SK-N-SH (cell line): ENCODE measurements around the gene TMPRSS13. TPM values are rescaled to one million over a fixed set of nuclear protein-coding genes. Genes with fewer than 3 reads are reported as not detected.

Experiments
- CTCF ChIA-PET: fragments of 300-600, 350-600 bp; formaldehyde crosslinking; extraction: SDS; loops from one replicate; lab custom pipeline; 2021; lab: Yijun Ruan, JAX
- POLR2A ChIA-PET: fragments of 350-600 bp; sonication (Branson Sonifier 250); formaldehyde crosslinking; extraction: SDS; loops from one replicate; lab custom pipeline; 2020; ENCODE audit warnings: antibody characterized with exemption, inconsistent platforms; lab: Yijun Ruan, JAX
- DNase-seq: peaks from one replicate; pipeline ENCODE4 v3.0.0; 2012
- H2AFZ ChIP-seq: fragments of 200-600 bp; sonication (generic); 2 replicates; pipeline ENCODE4 v1.8.1; 2016; ENCODE audit warnings: antibody characterized with exemption, mild to moderate bottlenecking, low read depth
- H3F3A ChIP-seq: fragments of 200-600 bp; sonication (generic); replicated peaks from 2 replicates; pipeline ENCODE3; 2016; ENCODE audit warnings: antibody characterized with exemption, mild to moderate bottlenecking; ENCODE audit not compliant: insufficient read depth
- H3K27ac ChIP-seq, 2 experiments: fragments of 200-500 bp in 1 of 2; fragments of 200-600 bp in 1 of 2; sonication (Bioruptor generic) in 1 of 2; sonication (generic), shearing (Covaris generic) in 1 of 2; 2 replicates each; pipeline versions ENCODE4 v1.5.1 to v1.6.1; 2014 to 2016; ENCODE audit warnings: low read depth in 2 of 2, inconsistent platforms in 1 of 2, low read length in 1 of 2, mild to moderate bottlenecking in 1 of 2, mixed read lengths in 1 of 2
- H3K27me3 ChIP-seq: fragments of 200-600 bp; sonication (generic), shearing (Covaris generic); 2 replicates; pipeline ENCODE4 v1.6.1; 2016; ENCODE audit warnings: mixed run types; ENCODE audit not compliant: insufficient read depth
- H3K36me3 ChIP-seq, 2 experiments: fragments of 200-500 bp in 1 of 2; fragments of 200-600 bp in 1 of 2; sonication (Bioruptor generic) in 1 of 2; sonication (generic) in 1 of 2; replicated peaks in 1 of 2; 2 replicates each; pipeline versions ENCODE3 to v1.5.1; 2014 to 2016; ENCODE audit warnings: low read length in 1 of 2, mild to moderate bottlenecking in 1 of 2; ENCODE audit not compliant: insufficient read depth in 2 of 2, control insufficient read depth in 1 of 2
- H3K4me1 ChIP-seq, 2 experiments: fragments of 200-500 bp in 1 of 2; fragments of 200-600 bp in 1 of 2; sonication (Bioruptor generic) in 1 of 2; sonication (generic), shearing (Covaris generic) in 1 of 2; 2 replicates each; pipeline versions ENCODE4 v1.5.1 to v1.6.1; 2014 to 2016; ENCODE audit warnings: low read depth in 1 of 2, low read length in 1 of 2, mixed run types in 1 of 2; ENCODE audit not compliant: insufficient read depth in 2 of 2, control insufficient read depth in 1 of 2
- H3K4me2 ChIP-seq: fragments of 200-600 bp; sonication (generic), shearing (Covaris generic); 2 replicates; pipeline ENCODE4 v1.6.1; 2017; ENCODE audit warnings: mixed run types
- H3K4me3 ChIP-seq, 2 experiments: fragments of 200-500 bp in 1 of 2; fragments of 200-600 bp in 1 of 2; sonication (Bioruptor generic) in 1 of 2; sonication (generic), shearing (Covaris generic) in 1 of 2; 2 replicates each; pipeline versions ENCODE4 v1.5.1 to v1.8.1; 2014 to 2016; ENCODE audit warnings: low read depth in 2 of 2, inconsistent platforms in 1 of 2, low read length in 1 of 2, mild to moderate bottlenecking in 1 of 2, mixed read lengths in 1 of 2, moderate library complexity in 1 of 2
- H3K79me2 ChIP-seq: fragments of 200-600 bp; sonication (generic); 2 replicates; pipeline ENCODE4 v1.8.1; 2017; ENCODE audit warnings: mild to moderate bottlenecking; ENCODE audit not compliant: insufficient read depth
- H3K9ac ChIP-seq: fragments of 200-600 bp; sonication (generic); 2 replicates; pipeline ENCODE4 v1.6.1; 2017; ENCODE audit warnings: mixed run types
- H3K9me2 ChIP-seq: fragments of 200-600 bp; sonication (generic); 2 replicates; pipeline ENCODE4 v1.6.1; 2017; ENCODE audit warnings: mixed run types
- H3K9me3 ChIP-seq: fragments of 200-600 bp; sonication (generic); 2 replicates; pipeline ENCODE4 v1.6.1; 2017; ENCODE audit warnings: mixed run types, mild to moderate bottlenecking, moderate library complexity
- H4K20me1 ChIP-seq: fragments of 200-600 bp; sonication (generic); 2 replicates; pipeline ENCODE4 v1.6.1; 2017; ENCODE audit warnings: mild to moderate bottlenecking, mixed run types; ENCODE audit not compliant: insufficient read depth
- ELF1 ChIP-seq: IDR thresholded peaks from 2 replicates; pipeline ENCODE4 v1.4.0; 2012
- EP300 ChIP-seq, 2 experiments: IDR thresholded peaks; 2 replicates each; pipeline versions ENCODE4 v1.4.0 to v1.6.1; 2012; ENCODE audit warnings: borderline replicate concordance in 1 of 2, low read depth in 1 of 2, low read length in 1 of 2
- EZH2phosphoT487 ChIP-seq: fragments of 200-600 bp; sonication (generic); IDR thresholded peaks from 2 replicates; pipeline ENCODE4 v1.6.1; 2017; ENCODE audit warnings: low read depth, mixed run types, mild to moderate bottlenecking, antibody characterized with exemption, moderate library complexity, borderline replicate concordance
- FOXM1 ChIP-seq: IDR thresholded peaks from 2 replicates; pipeline ENCODE4 v1.4.0; 2012; ENCODE audit warnings: low read depth, mild to moderate bottlenecking
- MXI1 ChIP-seq: IDR thresholded peaks from 2 replicates; pipeline ENCODE4 v1.6.1; 2012; ENCODE audit warnings: mild to moderate bottlenecking, low read depth, low read length, improper control_type of control experiment
- NFIC ChIP-seq: IDR thresholded peaks from 2 replicates; pipeline ENCODE4 v1.4.0; 2012; ENCODE audit warnings: borderline replicate concordance
- POLR2AphosphoS5 ChIP-seq: IDR thresholded peaks from 2 replicates; pipeline ENCODE4 v1.6.1; 2012; ENCODE audit warnings: low read depth, low read length
- RAD21 ChIP-seq: IDR thresholded peaks from 2 replicates; pipeline ENCODE4 v1.6.1; 2012; ENCODE audit warnings: mild to moderate bottlenecking, low read length
- RFX5 ChIP-seq: IDR thresholded peaks from 2 replicates; pipeline ENCODE4 v1.6.1; 2012; ENCODE audit warnings: mild to moderate bottlenecking, improper control_type of control experiment, low read length
- TAF1 ChIP-seq: IDR thresholded peaks from 2 replicates; pipeline ENCODE4 v1.6.1; 2012; ENCODE audit warnings: low read depth, mild to moderate bottlenecking, low read length, moderate library complexity, borderline replicate concordance
- TCF12 ChIP-seq: IDR thresholded peaks from 2 replicates; pipeline ENCODE4 v1.4.0; 2012
- TEAD4 ChIP-seq: IDR thresholded peaks from 2 replicates; pipeline ENCODE4 v1.4.0; 2012; ENCODE audit warnings: mild to moderate bottlenecking, borderline replicate concordance; ENCODE audit not compliant: insufficient read depth
- WGBS: methylation state at CpG from one replicate; pipeline ENCODE4 v1.1.6; 2017; ENCODE audit warnings: low lambda C conversion rate; 5-methylcytosine and 5-hydroxymethylcytosine counted together
- polyA plus RNA-seq, 3 experiments: library from polyadenylated mRNA; depleted of rRNA; stranded (reverse); fragments of >200 nt; gene quantifications; 2 replicates each; pipeline ENCODE4 v1.2.3, GENCODE V29; 2012
- TF ChIP-seq, protein P1 (sequence below): IDR thresholded peaks from 2 replicates; pipeline ENCODE4 v1.4.0; 2012; ENCODE audit warnings: low read depth, borderline replicate concordance
- TF ChIP-seq, protein P2 (sequence below): fragments of 200-600 bp; sonication (generic); IDR thresholded peaks from 2 replicates; pipeline ENCODE4 v1.6.1; 2017; ENCODE audit warnings: antibody characterized with exemption, mild to moderate bottlenecking, moderate library complexity
- TF ChIP-seq, protein P3 (sequence below): fragments of 150-350 bp; IDR thresholded peaks from 2 replicates; pipeline ENCODE4 v1.6.1; 2017; ENCODE audit warnings: antibody characterized with exemption, low read length, low read depth, borderline replicate concordance
- TF ChIP-seq, protein P4 (sequence below): IDR thresholded peaks from 2 replicates; pipeline ENCODE4 v1.4.0; 2012; ENCODE audit warnings: low read depth
- TF ChIP-seq, protein P5 (sequence below): IDR thresholded peaks from 2 replicates; pipeline ENCODE4; 2012

The TMPRSS13 gene
- polyA plus RNA-seq, 1 of the 3 experiments (the other 2 are of a cell fraction): not detected

DNA sequence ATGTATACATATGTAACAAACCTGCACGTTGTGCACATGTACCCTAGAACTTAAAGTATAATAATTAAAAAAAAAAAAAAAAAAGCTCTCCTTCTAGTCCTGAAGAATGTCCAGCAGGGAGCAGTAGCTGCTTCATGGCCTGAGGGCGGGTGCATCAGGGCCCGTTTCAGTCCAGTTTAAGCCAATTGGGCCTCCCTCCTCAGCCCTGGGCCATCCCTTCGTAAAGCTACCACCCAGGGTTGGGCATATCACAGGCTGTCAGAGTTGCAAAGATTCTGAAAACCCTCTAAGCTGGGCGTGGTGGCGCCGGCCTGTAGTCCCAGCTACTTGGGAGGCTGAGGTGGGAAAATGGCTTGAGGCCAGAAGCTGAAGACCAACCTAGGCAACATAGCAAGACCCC is 5.4 kb downstream of the TMPRSS13 start:
- no peaks in the 10 kb centered on the region for H3K9me2 ChIP-seq
- no peak overlapping the region for H3K27ac ChIP-seq
- H3F3A ChIP-seq: no peaks in the 10 kb centered on the region
- WGBS: 63% methylated on average over 6 of the region's 7 CpGs
- H3K27me3 ChIP-seq: no peaks in the 10 kb centered on the region
- H3K4me1 ChIP-seq: no peaks in the 10 kb centered on the region
- H3K4me2 ChIP-seq: no peak overlapping the region
- H4K20me1 ChIP-seq: no peaks in the 10 kb centered on the region
- H3K9ac ChIP-seq: no peak overlapping the region
- no peak for TF ChIP-seq POLR2AphosphoS5
- no peak for TF ChIP-seq TCF12
- no peak for TF ChIP-seq NFIC
- ChIA-PET POLR2A (no interaction called here), CTCF (interaction anchor here (0.6 to 2.9 kb wide), 4 partner anchors 12 to 116 kb away, joined by 3 to 14 read pairs (median 4); no protein-coding TSS in a partner anchor)
- H3K9me3 ChIP-seq: no peaks in the 10 kb centered on the region
- no peak overlapping the region for H2AFZ ChIP-seq
- no peak for DNase-seq
- no peaks in the 10 kb centered on the region for H3K36me3 ChIP-seq
- H3K4me3 ChIP-seq: no peak overlapping the region
- H3K79me2 ChIP-seq: no peaks in the 10 kb centered on the region

DNA sequence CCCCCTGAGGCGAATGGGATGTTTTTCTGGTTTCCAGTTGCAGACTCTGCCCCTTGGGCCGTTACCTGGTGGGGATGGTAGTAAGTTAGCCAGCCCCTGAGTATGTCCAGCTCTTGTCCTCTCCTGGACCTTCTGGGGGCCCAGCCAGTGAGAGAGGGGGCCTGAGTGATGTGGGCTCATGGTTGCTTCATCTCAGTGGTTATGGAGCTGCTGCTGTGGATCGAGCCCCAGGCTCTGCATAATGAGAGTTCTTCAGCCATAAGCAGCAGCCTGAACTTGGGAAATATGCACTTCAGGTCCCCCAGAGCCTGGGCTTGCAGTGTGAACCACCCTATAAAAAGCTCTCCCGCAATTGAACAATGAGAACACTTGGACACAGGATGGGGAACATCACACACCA is 5.9 kb downstream of the TMPRSS13 start:
- Histone ChIP-seq H3K36me3 (no peaks in the 10 kb centered on the region), H3K9me2 (no peaks in the 10 kb centered on the region), H3K4me3 (no peak overlapping the region), H3F3A (no peaks in the 10 kb centered on the region), H3K9ac (no peak overlapping the region), H3K27ac (no peak overlapping the region), H3K79me2 (no peaks in the 10 kb centered on the region), H3K27me3 (no peaks in the 10 kb centered on the region), H3K4me1 (no peaks in the 10 kb centered on the region), H4K20me1 (no peaks in the 10 kb centered on the region), H2AFZ (no peak overlapping the region), H3K9me3 (no peaks in the 10 kb centered on the region), H3K4me2 (no peak overlapping the region)
- ChIA-PET POLR2A (no interaction called here), CTCF (interaction anchor here (0.6 to 2.9 kb wide), 4 partner anchors 11 to 116 kb away, joined by 3 to 14 read pairs (median 4); no protein-coding TSS in a partner anchor)
- TF ChIP-seq, protein P1, sequence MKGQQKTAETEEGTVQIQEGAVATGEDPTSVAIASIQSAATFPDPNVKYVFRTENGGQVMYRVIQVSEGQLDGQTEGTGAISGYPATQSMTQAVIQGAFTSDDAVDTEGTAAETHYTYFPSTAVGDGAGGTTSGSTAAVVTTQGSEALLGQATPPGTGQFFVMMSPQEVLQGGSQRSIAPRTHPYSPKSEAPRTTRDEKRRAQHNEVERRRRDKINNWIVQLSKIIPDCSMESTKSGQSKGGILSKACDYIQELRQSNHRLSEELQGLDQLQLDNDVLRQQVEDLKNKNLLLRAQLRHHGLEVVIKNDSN: no peak
- TF ChIP-seq POLR2AphosphoS5 (no peak), MXI1 (no peak), RFX5 (no peak), EP300 (IDR thresholded peaks at IDR 0.05; ENCODE audit: borderline replicate concordance in 1 of 2, low read depth in 1 of 2, low read length in 1 of 2) (no peak)
- TF ChIP-seq, protein P2, sequence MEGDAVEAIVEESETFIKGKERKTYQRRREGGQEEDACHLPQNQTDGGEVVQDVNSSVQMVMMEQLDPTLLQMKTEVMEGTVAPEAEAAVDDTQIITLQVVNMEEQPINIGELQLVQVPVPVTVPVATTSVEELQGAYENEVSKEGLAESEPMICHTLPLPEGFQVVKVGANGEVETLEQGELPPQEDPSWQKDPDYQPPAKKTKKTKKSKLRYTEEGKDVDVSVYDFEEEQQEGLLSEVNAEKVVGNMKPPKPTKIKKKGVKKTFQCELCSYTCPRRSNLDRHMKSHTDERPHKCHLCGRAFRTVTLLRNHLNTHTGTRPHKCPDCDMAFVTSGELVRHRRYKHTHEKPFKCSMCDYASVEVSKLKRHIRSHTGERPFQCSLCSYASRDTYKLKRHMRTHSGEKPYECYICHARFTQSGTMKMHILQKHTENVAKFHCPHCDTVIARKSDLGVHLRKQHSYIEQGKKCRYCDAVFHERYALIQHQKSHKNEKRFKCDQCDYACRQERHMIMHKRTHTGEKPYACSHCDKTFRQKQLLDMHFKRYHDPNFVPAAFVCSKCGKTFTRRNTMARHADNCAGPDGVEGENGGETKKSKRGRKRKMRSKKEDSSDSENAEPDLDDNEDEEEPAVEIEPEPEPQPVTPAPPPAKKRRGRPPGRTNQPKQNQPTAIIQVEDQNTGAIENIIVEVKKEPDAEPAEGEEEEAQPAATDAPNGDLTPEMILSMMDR: no peak
- DNase-seq: no peak
- 38% methylated on average over 3 of the region's 4 CpGs for WGBS

DNA sequence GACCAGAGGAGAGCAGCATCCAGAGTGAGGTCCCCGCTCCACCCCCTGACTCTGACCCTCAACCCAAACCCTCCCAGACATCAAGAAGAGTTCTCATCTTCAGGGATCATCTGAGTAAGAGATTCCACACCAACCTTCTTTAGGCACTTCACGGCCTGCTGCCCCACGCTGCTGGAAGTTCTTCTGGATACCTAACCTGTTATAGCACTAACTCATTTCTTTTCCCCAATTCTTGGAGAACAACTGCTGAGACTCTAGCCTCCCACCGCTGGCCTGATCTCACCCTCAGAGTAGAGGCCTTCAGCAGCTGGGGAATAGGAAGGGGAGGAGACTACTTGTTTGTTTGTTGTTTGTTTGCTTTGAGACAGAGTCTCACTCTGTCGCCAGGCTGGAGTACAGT is 7.3 kb downstream of the TMPRSS13 start:
- Histone ChIP-seq H3K27me3 (no peaks in the 10 kb centered on the region), H3K79me2 (no peaks in the 10 kb centered on the region), H4K20me1 (no peaks in the 10 kb centered on the region), H3K4me3 (no peak overlapping the region), H3F3A (no peaks in the 10 kb centered on the region), H3K27ac (no peak overlapping the region), H3K9me2 (no peaks in the 10 kb centered on the region), H3K4me1 (no peaks in the 10 kb centered on the region), H3K9ac (no peak overlapping the region), H3K4me2 (no peak overlapping the region), H3K36me3 (no peaks in the 10 kb centered on the region), H3K9me3 (no peaks in the 10 kb centered on the region), H2AFZ (no peak overlapping the region)
- ChIA-PET CTCF (interaction anchor here (0.7 to 2.9 kb wide), 3 partner anchors 25 to 104 kb away, joined by 3 to 14 read pairs (median 9); no protein-coding TSS in a partner anchor), POLR2A (no interaction called here)
- WGBS: 65% methylated on average over 5 of the region's 5 CpGs
- no peak for DNase-seq
- TF ChIP-seq, protein P3, sequence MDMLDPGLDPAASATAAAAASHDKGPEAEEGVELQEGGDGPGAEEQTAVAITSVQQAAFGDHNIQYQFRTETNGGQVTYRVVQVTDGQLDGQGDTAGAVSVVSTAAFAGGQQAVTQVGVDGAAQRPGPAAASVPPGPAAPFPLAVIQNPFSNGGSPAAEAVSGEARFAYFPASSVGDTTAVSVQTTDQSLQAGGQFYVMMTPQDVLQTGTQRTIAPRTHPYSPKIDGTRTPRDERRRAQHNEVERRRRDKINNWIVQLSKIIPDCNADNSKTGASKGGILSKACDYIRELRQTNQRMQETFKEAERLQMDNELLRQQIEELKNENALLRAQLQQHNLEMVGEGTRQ: no peak
- TF ChIP-seq POLR2AphosphoS5 (no peak), EZH2phosphoT487 (no peak), RAD21 (no peak), TAF1 (no peak), ELF1 (no peak), TEAD4 (no peak), TCF12 (no peak), FOXM1 (no peak)
- TF ChIP-seq, protein P4, sequence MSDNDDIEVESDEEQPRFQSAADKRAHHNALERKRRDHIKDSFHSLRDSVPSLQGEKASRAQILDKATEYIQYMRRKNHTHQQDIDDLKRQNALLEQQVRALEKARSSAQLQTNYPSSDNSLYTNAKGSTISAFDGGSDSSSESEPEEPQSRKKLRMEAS: no peak
- TF ChIP-seq, protein P5, sequence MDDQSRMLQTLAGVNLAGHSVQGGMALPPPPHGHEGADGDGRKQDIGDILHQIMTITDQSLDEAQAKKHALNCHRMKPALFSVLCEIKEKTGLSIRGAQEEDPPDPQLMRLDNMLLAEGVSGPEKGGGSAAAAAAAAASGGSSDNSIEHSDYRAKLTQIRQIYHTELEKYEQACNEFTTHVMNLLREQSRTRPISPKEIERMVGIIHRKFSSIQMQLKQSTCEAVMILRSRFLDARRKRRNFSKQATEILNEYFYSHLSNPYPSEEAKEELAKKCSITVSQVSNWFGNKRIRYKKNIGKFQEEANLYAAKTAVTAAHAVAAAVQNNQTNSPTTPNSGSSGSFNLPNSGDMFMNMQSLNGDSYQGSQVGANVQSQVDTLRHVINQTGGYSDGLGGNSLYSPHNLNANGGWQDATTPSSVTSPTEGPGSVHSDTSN: no peak
